22Rv1 (cell line): ENCODE results near the gene FBXL13.

Experiments
- CTCF ChIP-seq: fragments of 450-650 bp; IDR thresholded peaks from 2 replicates; pipeline ENCODE4 v1.5.1; 2017; ENCODE audit warnings: mild to moderate bottlenecking
- ZFX ChIP-seq: fragments of 450-650 bp; IDR thresholded peaks from 2 replicates; pipeline ENCODE4 v1.6.1; 2017; ENCODE audit warnings: antibody characterized with exemption, borderline replicate concordance

GRCh38 chr7:102896585-102896984 is 178.0 kb downstream of the FBXL13 start:
- TF ChIP-seq CTCF (no peak), ZFX (no peak)
